HG02943 (cell line): ENCODE measurements around the gene TUSC2.
"Not testable (repeated sequence)": the region's sequence is repeated elsewhere in the genome, so short reads cannot be mapped to it uniquely, and the experiment has no call there.

Experiments used
- ATAC-seq: cut with Tn5 transposase; IDR thresholded peaks from one replicate; pipeline ENCODE4 v1.9.1; 2021; ENCODE audit warnings: mild to moderate bottlenecking, low read depth, moderate library complexity; ENCODE audit not compliant: unreplicated experiment

Gene TUSC2

GRCh38 chr3:50297384-50297775, 30.6 kb downstream of the TUSC2 start:
- ATAC-seq: no peak

- no peak for ATAC-seq
Observed at GRCh38 chr3:50296721-50297383, 31.2 kb downstream of the TUSC2 start.

GRCh38 chr3:50295553-50296431, 32.2 kb downstream of the TUSC2 start:
- no peak for ATAC-seq

GRCh38 chr3:50294492-50295403, 33.3 kb downstream of the TUSC2 start:
- no peak for ATAC-seq

- ATAC-seq: no peak
Observed at GRCh38 chr3:50294089-50294488, 33.9 kb downstream of the TUSC2 start.

- ATAC-seq: no peak
Observed at GRCh38 chr3:50293079-50293801, 34.8 kb downstream of the TUSC2 start.

- ATAC-seq: peak; percentile 87
Observed at GRCh38 chr3:50292159-50293078, 35.6 kb downstream of the TUSC2 start, which contains the start of gene IFRD2. IFRD2 (minus strand) TSS chr3:50292429; CDS start chr3:50292274, 155 bp downstream.

- ATAC-seq: no peak
Observed at GRCh38 chr3:50290161-50290641, 37.8 kb downstream of the TUSC2 start.

- ATAC-seq: no peak
Observed at GRCh38 chr3:50289130-50289529, 38.9 kb downstream of the TUSC2 start.

GRCh38 chr3:50288387-50289007, 39.5 kb downstream of the TUSC2 start:
- ATAC-seq: no peak

- no peak for ATAC-seq
Observed at GRCh38 chr3:50287262-50287661, 40.8 kb downstream of the TUSC2 start.

GRCh38 chr3:50286322-50287227, 41.4 kb downstream of the TUSC2 start:
- no peak for ATAC-seq

GRCh38 chr3:50284121-50284520, 43.9 kb downstream of the TUSC2 start:
- ATAC-seq: not testable (repeated sequence)

GRCh38 chr3:50279255-50280016, 48.6 kb downstream of the TUSC2 start:
- no peak for ATAC-seq

- no peak for ATAC-seq
Observed at GRCh38 chr3:50278880-50279224, 49.2 kb downstream of the TUSC2 start, which contains the start of gene LSMEM2. LSMEM2 (plus strand) TSS chr3:50279087; CDS start chr3:50279114, 27 bp downstream.

- ATAC-seq: no peak
Observed at GRCh38 chr3:50278123-50278879, 49.7 kb downstream of the TUSC2 start.
